BE2C (cell line): ENCODE measurements around the gene TGM4.

Experiments used
- DNase-seq: peaks from one replicate; pipeline ENCODE4 v3.0.0-alpha.2; 2020
- H3K27me3 ChIP-seq: fragments of 250-450 bp; sonication (Bioruptor Pico); 2 replicates; pipeline ENCODE4 v1.5.1; 2020; ENCODE audit warnings: mild to moderate bottlenecking
- H3K36me3 ChIP-seq: fragments of 250-450 bp; sonication (Bioruptor Pico); 2 replicates; pipeline ENCODE4 v1.5.1; 2020; ENCODE audit warnings: mild to moderate bottlenecking
- H3K4me1 ChIP-seq: fragments of 250-450 bp; sonication (Bioruptor Pico); 2 replicates; pipeline ENCODE4 v1.5.1; 2020
- H3K4me3 ChIP-seq: 2 replicates; pipeline ENCODE4 v1.5.1; 2011; ENCODE audit warnings: low read depth, low read length
- H3K9me3 ChIP-seq: fragments of 250-450 bp; sonication (Bioruptor Pico); 2 replicates; pipeline ENCODE4 v1.5.1; 2020
- CTCF ChIP-seq: IDR thresholded peaks from 2 replicates; pipeline ENCODE4 v1.5.1; 2012; ENCODE audit warnings: mild to moderate bottlenecking, low read depth, low read length

TGM4 gene

GRCh38 chr3:44870375-44871061 is 3.9 kb upstream of the TGM4 start:
- TF ChIP-seq CTCF: no peak
- Histone ChIP-seq H3K27me3 (no peaks in the 10 kb centered on the region), H3K9me3 (no peaks in the 10 kb centered on the region), H3K4me3 (no peak overlapping the region), H3K36me3 (no peaks in the 10 kb centered on the region), H3K4me1 (no peaks in the 10 kb centered on the region)
- DNase-seq: no peak

DNA sequence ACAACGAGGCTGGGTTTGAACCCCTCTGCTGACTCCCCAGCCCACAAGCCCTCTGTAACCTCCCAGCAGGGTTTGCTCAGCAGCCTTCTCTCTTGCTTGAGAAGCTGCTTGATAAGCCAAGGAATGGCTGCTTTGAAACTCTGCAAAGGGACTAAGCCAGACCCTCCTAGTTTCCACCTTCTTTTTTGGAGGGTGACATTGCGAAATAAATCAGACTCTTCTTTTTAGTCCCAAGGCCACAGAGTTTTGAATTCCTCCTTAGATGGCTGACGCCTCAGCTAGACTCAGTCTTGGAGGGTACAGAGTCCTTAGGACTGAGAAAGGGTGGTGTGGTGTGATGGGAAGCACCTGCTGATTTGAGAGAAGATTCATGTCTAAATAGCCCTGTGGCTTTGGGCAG is 1.2 kb downstream of the TGM4 start:
- H3K9me3 ChIP-seq: no peaks in the 10 kb centered on the region
- H3K4me1 ChIP-seq: no peaks in the 10 kb centered on the region
- H3K27me3 ChIP-seq: no peaks in the 10 kb centered on the region
- no peak for DNase-seq
- no peak for TF ChIP-seq CTCF
- no peaks in the 10 kb centered on the region for H3K36me3 ChIP-seq
- no peak overlapping the region for H3K4me3 ChIP-seq

DNA sequence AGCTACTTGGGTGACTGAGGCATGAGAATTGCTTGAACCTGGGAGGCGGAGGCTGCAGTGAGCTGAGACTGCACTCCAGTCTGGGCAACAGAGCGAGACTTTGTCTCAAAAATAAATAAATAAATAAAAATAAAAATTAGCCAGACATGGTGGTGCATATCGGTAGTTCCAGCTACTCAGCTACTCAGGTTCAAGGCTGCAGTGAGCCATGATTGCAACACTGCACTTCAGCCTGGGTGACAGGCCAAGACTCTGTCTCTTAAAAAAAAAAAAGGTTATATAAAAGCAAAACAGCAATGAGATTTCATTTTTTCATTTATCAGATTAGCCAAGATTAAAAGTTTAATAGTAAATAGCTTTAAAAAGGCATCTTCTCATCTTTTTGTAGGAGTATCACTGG is 2.9 kb downstream of the TGM4 start:
- DNase-seq: no peak
- TF ChIP-seq CTCF: no peak
- no peaks in the 10 kb centered on the region for H3K27me3 ChIP-seq
- no peak overlapping the region for H3K4me3 ChIP-seq
- H3K4me1 ChIP-seq: no peaks in the 10 kb centered on the region
- H3K36me3 ChIP-seq: no peaks in the 10 kb centered on the region
- H3K9me3 ChIP-seq: no peaks in the 10 kb centered on the region

DNA sequence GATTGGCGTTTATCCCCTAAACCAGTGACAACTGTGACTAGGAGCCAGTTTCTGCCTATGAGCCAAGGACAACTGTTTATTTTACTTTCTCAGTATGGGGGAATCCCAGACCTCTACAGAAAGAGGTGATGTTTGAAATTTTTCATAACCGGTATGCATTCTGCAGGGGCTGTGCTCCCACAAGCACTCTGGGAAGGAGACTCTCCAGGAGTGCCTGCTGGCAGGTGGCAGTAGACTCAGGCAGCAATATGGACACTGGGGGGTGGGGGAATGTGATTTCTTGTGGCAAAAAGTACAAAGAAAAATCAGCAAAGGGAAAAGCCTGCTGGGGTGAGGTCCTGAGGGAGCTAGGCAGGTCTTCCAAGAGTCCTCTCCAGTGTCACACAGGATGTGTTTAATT is 5.9 kb downstream of the TGM4 start:
- Histone ChIP-seq H3K4me1 (no peaks in the 10 kb centered on the region), H3K9me3 (no peaks in the 10 kb centered on the region)
- DNase-seq: no peak

GRCh38 chr3:44883213-44883955 is 9.0 kb downstream of the TGM4 start:
- no peak for DNase-seq
- Histone ChIP-seq H3K4me3 (no peak overlapping the region), H3K9me3 (no peaks in the 10 kb centered on the region), H3K4me1 (no peaks in the 10 kb centered on the region), H3K27me3 (no peaks in the 10 kb centered on the region), H3K36me3 (no peaks in the 10 kb centered on the region)
- no peak for TF ChIP-seq CTCF

More for the DNA sequence above, 5.9 kb downstream of the TGM4 start:
- H3K4me3 ChIP-seq: no peak overlapping the region
- H3K36me3 ChIP-seq: no peaks in the 10 kb centered on the region
- TF ChIP-seq CTCF: no peak
- H3K27me3 ChIP-seq: no peaks in the 10 kb centered on the region

DNA sequence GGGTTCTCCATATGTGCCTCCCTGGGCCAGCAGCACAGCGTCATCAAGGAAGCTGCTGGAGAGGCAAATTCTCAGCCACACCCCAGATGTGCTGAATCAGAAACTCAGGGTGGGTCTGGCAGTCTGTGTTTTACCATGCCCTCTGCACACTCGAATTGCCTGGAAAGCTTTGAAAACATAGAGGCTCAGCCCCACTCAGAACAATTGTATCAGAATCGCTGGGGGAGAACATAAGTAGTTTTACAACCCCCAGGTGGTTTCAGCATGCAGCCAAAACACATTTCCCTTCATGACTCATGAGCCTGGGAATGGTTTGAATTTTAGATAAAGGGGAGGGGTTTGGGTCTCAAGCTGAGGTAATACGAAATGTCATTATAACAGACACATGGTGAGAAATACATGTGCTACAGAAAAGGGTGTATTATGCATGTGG is 9.6 kb downstream of the TGM4 start:
- no peaks in the 10 kb centered on the region for H3K4me1 ChIP-seq
- no peak for TF ChIP-seq CTCF
- no peaks in the 10 kb centered on the region for H3K36me3 ChIP-seq
- no peak overlapping the region for H3K4me3 ChIP-seq
- H3K27me3 ChIP-seq: no peaks in the 10 kb centered on the region
- DNase-seq: no peak
- H3K9me3 ChIP-seq: no peaks in the 10 kb centered on the region
